NK-92 (cell line): ENCODE measurements around the gene ACTR10.

Source experiments
- DNase-seq: peaks from one replicate; lab custom pipeline; 2025; ENCODE audit not compliant: unreplicated experiment; lab: John Stamatoyannopoulos, UW

The ACTR10 gene

GRCh38 chr14:58278177-58278576, 78.2 kb downstream of the ACTR10 start:
- DNase-seq, result no peak

GRCh38 chr14:58280954-58281787, 81.2 kb downstream of the ACTR10 start:
- no peak for DNase-seq

DNA sequence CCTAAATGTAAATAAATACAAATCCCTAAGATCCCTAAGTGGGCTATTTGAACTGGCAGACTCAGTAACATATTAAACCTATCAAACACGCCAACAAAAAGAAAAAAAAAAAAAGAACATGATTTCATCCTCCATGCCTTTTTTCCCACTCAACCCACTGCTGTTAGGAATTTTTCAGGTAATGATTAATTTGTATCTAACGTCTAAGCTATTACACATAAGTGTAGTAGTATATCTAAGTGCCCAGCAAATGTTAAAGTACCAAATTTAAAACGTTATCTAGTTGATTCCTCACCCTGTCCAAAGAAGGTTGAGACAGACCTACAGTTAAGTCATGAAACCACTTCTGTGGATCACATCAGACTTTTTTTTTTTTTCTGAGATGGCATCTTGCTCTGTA, 82.0 kb downstream of the ACTR10 start:
- no peak for DNase-seq

DNA sequence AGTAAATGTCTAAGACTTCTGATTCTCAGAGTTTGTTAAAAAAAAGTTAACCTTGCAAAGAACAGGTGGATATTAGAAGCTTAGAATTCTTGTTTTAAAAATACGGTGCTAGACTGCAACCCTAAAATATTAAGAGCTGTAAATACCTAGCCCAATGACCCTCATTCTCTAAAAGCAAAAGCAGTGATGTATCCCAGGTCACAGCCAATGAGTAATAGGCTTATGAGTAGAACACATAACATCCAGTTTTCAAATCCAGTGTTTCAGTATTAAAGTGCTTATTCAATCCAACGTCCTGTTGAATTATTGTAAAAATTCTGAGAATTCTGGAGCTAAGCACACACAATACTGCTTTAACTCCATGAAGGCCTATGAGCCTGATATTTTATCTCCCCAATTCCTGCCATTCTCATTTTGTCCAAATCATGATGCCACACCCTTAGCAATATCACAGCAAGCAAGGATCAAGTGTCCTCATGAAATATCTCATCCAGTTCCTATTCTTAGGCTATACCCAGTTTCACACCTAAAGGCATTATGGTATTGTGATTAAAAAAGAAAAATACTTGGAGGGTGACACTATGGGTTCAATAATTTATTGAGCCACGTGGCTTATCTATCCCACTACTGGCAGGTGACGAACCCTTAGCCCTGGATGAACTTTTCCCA, 83.1 kb downstream of the ACTR10 start:
- no peak for DNase-seq

DNA sequence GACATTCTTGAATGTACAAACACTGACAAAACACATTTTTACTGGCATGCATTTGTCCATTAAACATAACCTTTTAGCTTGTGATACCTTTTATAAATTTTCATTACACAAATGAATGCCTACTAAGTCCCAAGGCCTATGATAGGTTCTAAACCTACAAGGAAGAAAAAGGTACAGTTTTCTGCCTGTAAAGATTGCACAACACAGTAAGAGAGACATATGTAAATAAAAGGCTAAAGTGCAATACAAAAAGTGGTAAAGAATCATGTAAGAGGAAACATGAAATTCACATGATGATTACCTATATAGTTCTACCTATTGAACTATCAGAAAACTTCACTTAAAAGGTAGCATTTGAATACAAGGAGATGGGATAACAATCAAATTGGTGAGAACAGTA, 83.8 kb downstream of the ACTR10 start:
- no peak for DNase-seq

DNA sequence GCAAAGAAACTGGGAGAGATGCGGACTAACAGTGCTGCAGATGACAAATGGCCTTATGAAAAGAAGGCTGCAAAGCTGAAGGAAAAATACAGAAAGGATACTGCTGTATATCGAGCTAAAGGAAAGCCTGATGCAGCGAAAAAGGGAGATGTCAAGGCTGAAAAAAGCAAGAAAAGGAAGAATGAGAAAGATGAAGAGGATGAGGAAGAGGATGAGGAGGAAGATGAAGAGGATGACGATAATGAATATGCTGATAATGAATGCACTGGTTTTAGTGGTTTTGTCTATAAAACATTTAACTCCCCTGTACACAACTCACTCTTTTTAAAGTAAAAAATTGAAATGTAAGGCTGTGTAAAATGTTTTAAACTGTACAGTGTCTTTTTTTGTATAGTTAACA, 85.2 kb downstream of the ACTR10 start:
- no peak for DNase-seq
